HepG2 (cell line): ENCODE measurements around the gene MISP3. TPM values are rescaled to one million over a fixed set of nuclear protein-coding genes. Genes with fewer than 3 reads are reported as not detected.

Experiments
- BORCS8-MEF2B ChIP-seq: sonication (generic); formaldehyde crosslinking; IDR thresholded peaks from 2 replicates; pipeline ENCODE4 v1.8.0; 2022; ENCODE audit warnings: mild to moderate bottlenecking, missing genetic modification reagents
- CSRNP1 ChIP-seq: sonication (generic); formaldehyde crosslinking; IDR thresholded peaks from 2 replicates; pipeline ENCODE4 v1.8.1; 2023; ENCODE audit warnings: mild to moderate bottlenecking, missing genetic modification reagents
- DMAP1 ChIP-seq: IDR thresholded peaks from 2 replicates; pipeline ENCODE4 v1.6.1; 2016
- KDM5A ChIP-seq: fragments of 200-600 bp; sonication (generic); IDR thresholded peaks from 2 replicates; pipeline ENCODE4 v1.7.0; 2018; ENCODE audit warnings: antibody characterized with exemption, mild to moderate bottlenecking, low read length, borderline replicate concordance
- KLF11 ChIP-seq: IDR thresholded peaks from 2 replicates; pipeline ENCODE4 v1.6.1; 2016; ENCODE audit warnings: missing compliant biosample characterization
- TAF1 ChIP-seq: sonication (generic); formaldehyde crosslinking; IDR thresholded peaks from 2 replicates; pipeline ENCODE4 v1.4.0; 2020; ENCODE audit warnings: missing genetic modification reagents
- ZBTB39 ChIP-seq: sonication (generic); formaldehyde crosslinking; IDR thresholded peaks from 2 replicates; pipeline ENCODE4 v1.5.0; 2020; ENCODE audit warnings: missing genetic modification reagents
- ZBTB7A ChIP-seq: sonication (generic); formaldehyde crosslinking; IDR thresholded peaks from 2 replicates; pipeline ENCODE4 v1.8.0; 2022; ENCODE audit warnings: mild to moderate bottlenecking, missing genetic modification reagents
- ZNF546 ChIP-seq: sonication (generic); formaldehyde crosslinking; conservative IDR thresholded peaks from 2 replicates; pipeline ENCODE4 v1.8.1; 2023; ENCODE audit warnings: mild to moderate bottlenecking, missing genetic modification reagents
- ZNF574 ChIP-seq: sonication (generic); formaldehyde crosslinking; IDR thresholded peaks from 2 replicates; pipeline ENCODE4 v1.4.0; 2020; ENCODE audit warnings: missing genetic modification reagents
- ZSCAN25 ChIP-seq: sonication (generic); formaldehyde crosslinking; IDR thresholded peaks from 2 replicates; pipeline ENCODE4 v1.8.0; 2022; ENCODE audit warnings: mild to moderate bottlenecking, missing genetic modification reagents
- polyA plus RNA-seq, 8 experiments: library from polyadenylated mRNA; depleted of rRNA in 3 of 8; stranded (reverse) in 7 of 8; unstranded in 1 of 8; fragments of >200 nt; fragmentation: Illumina TruSeq in 4 of 8; extraction: Trizol in 4 of 8; gene quantifications; 2 replicates each; pipeline versions ENCODE4 v1.2.1 to v1.2.3, GENCODE V29; 2011 to 2016; ENCODE audit warnings: low read depth in 4 of 8, missing spikeins in 1 of 8, mixed read lengths in 1 of 8; ENCODE audit not compliant: insufficient read depth in 1 of 8
- total RNA-seq, 5 experiments: library from RNA; depleted of rRNA; stranded (reverse); fragments of >200 nt; fragmentation: Illumina TruSeq; extraction: Trizol; gene quantifications; 2 replicates each; pipeline ENCODE4 v1.2.3, GENCODE V29; 2016; ENCODE audit warnings: low read depth in 1 of 5
- TF ChIP-seq, protein P1 (sequence below): sonication (generic); formaldehyde crosslinking; IDR thresholded peaks from 2 replicates; pipeline ENCODE4 v1.4.0; 2020; ENCODE audit warnings: missing genetic modification reagents, borderline replicate concordance

MISP3 gene
- total and polyA plus RNA-seq, 2 of the 13 experiments (the other 11 are each of a cell fraction or from before 2014, with no cell fraction given) = 2.5 to 5.4 TPM

- no peak for TF ChIP-seq ZBTB39 (CRISPR knock-in tag)
- TF ChIP-seq ZBTB7A (CRISPR knock-in tag) = 0 out of 2 replicates have a peak, but pooled peaks have one; percentile 21
- no peak for TF ChIP-seq KLF11 (CRISPR knock-in tag)
- TF ChIP-seq ZNF546 (CRISPR knock-in tag) = 0 out of 2 replicates have a peak, but pooled peaks have one; percentile 49
- TF ChIP-seq BORCS8-MEF2B = peak; percentile 40; the same call in 1 of the 2 replicates
- TF ChIP-seq, protein P1, sequence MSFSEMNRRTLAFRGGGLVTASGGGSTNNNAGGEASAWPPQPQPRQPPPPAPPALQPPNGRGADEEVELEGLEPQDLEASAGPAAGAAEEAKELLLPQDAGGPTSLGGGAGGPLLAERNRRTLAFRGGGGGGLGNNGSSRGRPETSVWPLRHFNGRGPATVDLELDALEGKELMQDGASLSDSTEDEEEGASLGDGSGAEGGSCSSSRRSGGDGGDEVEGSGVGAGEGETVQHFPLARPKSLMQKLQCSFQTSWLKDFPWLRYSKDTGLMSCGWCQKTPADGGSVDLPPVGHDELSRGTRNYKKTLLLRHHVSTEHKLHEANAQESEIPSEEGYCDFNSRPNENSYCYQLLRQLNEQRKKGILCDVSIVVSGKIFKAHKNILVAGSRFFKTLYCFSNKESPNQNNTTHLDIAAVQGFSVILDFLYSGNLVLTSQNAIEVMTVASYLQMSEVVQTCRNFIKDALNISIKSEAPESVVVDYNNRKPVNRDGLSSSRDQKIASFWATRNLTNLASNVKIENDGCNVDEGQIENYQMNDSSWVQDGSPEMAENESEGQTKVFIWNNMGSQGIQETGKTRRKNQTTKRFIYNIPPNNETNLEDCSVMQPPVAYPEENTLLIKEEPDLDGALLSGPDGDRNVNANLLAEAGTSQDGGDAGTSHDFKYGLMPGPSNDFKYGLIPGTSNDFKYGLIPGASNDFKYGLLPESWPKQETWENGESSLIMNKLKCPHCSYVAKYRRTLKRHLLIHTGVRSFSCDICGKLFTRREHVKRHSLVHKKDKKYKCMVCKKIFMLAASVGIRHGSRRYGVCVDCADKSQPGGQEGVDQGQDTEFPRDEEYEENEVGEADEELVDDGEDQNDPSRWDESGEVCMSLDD (CRISPR knock-in tag) = peak; percentile 96
- peak; percentile 44; the same call in 1 of the 2 replicates for TF ChIP-seq DMAP1 (CRISPR knock-in tag)
- TF ChIP-seq TAF1 (CRISPR knock-in tag) = peak; percentile 29; the same call in 1 of the 2 replicates
- peak; percentile 59; the same call in 1 of the 2 replicates for TF ChIP-seq ZSCAN25
- 0 out of 2 replicates have a peak, but pooled peaks have one; percentile 40 for TF ChIP-seq CSRNP1 (CRISPR knock-in tag)
- peak; percentile 77 for TF ChIP-seq KDM5A
- peak; percentile 48 for TF ChIP-seq ZNF574
These were observed 18.7 kb downstream of the MISP3 start (continued) for GRCh38 chr19:14091081-14091812.
